DLD1 (cell line): Measurements from ENCODE around the gene OR9Q1.

Source experiments
- in situ Hi-C: cut with HindIII; loops from 2 replicates; pipeline ENCODE4 v1.10.0; 2017; ENCODE audit warnings: low sequenced_read_pairs

Gene OR9Q1

GRCh38 chr11:58028687-58029411, 5.2 kb downstream of the OR9Q1 start:
- in situ Hi-C loops, result no loop called here

- in situ Hi-C loops, result no loop called here
Measured at GRCh38 chr11:58030653-58031052, 7.0 kb downstream of the OR9Q1 start, which contains the start of gene OR6Q1. OR6Q1 (plus strand) TSS chr11:58030953; CDS start chr11:58030953, 0 bp downstream.

- in situ Hi-C loops, result no loop called here
Measured at GRCh38 chr11:58034471-58034870, 10.8 kb downstream of the OR9Q1 start.

- in situ Hi-C loops, result no loop called here
Measured at GRCh38 chr11:58039589-58039988, 15.9 kb downstream of the OR9Q1 start.

GRCh38 chr11:58043379-58043778, 19.7 kb downstream of the OR9Q1 start:
- in situ Hi-C loops, result no loop called here

GRCh38 chr11:58046231-58046630, 22.6 kb downstream of the OR9Q1 start:
- in situ Hi-C loops, result no loop called here

GRCh38 chr11:58047818-58048217, 24.1 kb downstream of the OR9Q1 start:
- in situ Hi-C loops, result no loop called here

GRCh38 chr11:58055806-58056401, 32.2 kb downstream of the OR9Q1 start:
- in situ Hi-C loops, result no loop called here

GRCh38 chr11:58057481-58057880, 33.8 kb downstream of the OR9Q1 start:
- in situ Hi-C loops, result no loop called here

- in situ Hi-C loops, result no loop called here
Measured at GRCh38 chr11:58058276-58059006, 34.8 kb downstream of the OR9Q1 start.

- in situ Hi-C loops, result no loop called here
Measured at GRCh38 chr11:58059007-58059350, 35.3 kb downstream of the OR9Q1 start.

- in situ Hi-C loops, result no loop called here
Measured at GRCh38 chr11:58060535-58060934, 36.9 kb downstream of the OR9Q1 start.

- in situ Hi-C loops, result no loop called here
Measured at GRCh38 chr11:58060939-58061672, 37.4 kb downstream of the OR9Q1 start.

GRCh38 chr11:58061813-58062212, 38.1 kb downstream of the OR9Q1 start:
- in situ Hi-C loops, result no loop called here

- in situ Hi-C loops, result no loop called here
Measured at GRCh38 chr11:58067685-58068084, 44.0 kb downstream of the OR9Q1 start.

GRCh38 chr11:58068655-58069054, 45.0 kb downstream of the OR9Q1 start:
- in situ Hi-C loops, result no loop called here

- in situ Hi-C loops, result no loop called here
Measured at GRCh38 chr11:58070585-58070984, 46.9 kb downstream of the OR9Q1 start.

GRCh38 chr11:58075781-58076180, 52.1 kb downstream of the OR9Q1 start:
- in situ Hi-C loops, result no loop called here

GRCh38 chr11:58086528-58086927, 62.8 kb downstream of the OR9Q1 start:
- in situ Hi-C loops, result no loop called here

- in situ Hi-C loops, result no loop called here
Measured at GRCh38 chr11:58097437-58097836, 73.8 kb downstream of the OR9Q1 start.

GRCh38 chr11:58121096-58121495, 97.4 kb downstream of the OR9Q1 start:
- in situ Hi-C loops, result no loop called here
